ENCODE measurements around the gene GSTM2.
A peak's percentile ranks its signal among the peaks of the same experiment; 100 is the strongest.

Gene GSTM2

DNA sequence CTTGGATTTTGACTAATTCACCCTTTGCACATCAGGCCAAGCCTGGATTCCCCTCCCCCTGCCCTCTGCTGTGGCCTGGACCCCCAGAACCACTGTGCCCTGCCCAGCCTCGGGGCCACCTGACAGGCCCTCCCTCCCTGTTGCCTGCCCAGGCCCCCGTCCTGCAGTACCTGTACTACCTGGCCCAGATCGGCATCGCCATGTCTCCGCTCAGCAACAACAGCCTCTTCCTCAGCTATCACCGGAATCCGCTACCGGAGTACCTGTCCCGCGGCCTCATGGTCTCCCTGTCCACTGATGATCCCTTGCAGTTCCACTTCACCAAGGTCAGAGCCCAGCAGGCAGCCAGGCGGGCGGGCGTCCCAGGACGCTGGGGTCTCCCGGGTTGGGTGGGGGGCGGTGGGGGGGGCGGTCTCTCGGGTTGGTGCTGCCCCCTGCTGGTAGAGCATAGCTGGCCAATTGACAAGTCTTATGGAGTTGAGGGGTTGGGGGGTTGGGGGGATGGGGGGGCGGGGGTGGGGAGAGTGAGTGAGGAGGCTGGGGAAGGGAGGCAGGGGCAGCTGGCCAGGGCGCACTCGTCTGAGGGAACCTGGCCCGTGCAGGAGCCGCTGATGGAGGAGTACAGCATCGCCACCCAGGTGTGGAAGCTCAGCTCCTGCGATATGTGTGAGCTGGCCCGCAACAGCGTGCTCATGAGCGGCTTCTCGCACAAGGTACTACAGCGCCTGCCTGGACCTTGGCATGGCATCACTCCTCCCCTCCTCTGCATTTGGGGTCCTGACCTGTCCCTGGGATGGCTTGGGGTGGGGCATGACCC is 37.6 kb upstream of the GSTM2 start:
- DNase-seq, result no peak

DNA sequence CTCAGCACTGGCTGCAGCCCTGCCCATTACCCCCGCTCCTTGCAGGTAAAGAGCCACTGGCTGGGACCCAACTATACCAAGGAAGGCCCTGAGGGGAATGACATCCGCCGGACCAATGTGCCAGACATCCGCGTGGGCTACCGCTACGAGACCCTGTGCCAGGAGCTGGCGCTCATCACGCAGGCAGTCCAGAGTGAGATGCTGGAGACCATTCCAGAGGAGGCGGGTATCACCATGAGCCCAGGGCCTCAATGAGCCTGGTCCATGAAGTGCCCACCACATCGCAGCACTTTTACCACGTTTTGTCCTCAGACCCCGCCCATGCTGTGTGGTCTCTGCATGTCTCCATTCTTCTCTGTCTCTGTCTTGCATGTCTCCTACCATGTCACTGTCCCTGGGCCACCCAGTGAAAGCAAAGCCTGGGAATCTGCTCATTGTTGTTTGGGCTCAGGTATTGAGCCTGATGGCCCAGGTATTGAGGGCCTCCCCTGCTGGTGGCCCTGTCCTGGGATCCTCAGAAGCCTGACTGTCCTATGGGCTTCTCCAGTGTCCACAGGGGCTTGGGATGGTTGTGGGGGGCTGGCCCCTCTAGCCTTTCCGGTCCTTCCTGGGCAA is 36.9 kb upstream of the GSTM2 start:
- DNase-seq, result no peak

DNA sequence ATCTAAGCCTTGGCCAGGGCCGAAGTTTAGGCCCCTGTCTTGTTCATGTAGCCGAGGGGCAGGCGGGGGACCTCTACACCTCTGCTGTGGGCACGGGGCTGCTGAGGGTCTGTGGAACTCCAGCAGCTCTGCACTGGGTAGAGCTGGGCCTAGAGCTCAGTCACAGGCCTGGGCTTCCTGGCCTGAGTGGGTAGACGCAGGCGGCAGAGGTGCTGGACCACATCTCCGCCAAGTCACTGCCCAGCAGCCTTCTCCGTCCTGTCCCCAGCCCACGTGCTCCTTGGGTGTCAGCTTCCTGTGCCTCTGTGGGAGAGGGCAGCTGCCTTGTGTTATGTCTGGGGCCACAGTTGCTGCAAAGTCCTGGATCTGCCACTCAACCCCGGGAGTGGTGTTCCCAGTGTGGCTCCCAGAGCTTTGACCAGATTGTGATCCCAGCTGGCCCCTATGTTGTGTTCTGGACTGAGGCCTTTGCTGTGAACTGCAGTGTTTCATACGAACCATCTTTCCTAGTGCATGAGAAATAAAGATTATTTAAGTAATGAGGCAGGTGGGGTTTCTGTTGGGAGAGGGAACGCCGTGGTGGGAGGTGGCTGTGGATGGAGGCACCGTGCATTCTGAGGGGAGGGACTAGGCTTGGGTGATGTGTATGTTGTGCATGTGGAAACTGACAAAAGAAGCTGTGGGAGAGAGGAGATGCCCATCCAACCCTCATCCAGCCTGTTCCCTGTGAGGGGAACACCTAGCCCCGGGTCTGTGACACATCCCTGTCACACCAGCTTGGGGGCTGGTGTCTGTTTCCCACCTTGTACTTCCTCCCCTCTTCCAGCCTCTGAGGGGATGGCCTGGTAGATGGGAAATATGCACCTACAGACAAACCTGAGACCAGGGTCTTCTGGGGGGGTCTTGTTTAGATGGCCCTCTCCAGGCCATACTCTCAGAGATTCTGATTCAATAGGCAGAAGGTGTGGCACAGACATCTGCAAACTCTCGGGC is 36.0 kb upstream of the GSTM2 start:
- no peak for DNase-seq

DNA sequence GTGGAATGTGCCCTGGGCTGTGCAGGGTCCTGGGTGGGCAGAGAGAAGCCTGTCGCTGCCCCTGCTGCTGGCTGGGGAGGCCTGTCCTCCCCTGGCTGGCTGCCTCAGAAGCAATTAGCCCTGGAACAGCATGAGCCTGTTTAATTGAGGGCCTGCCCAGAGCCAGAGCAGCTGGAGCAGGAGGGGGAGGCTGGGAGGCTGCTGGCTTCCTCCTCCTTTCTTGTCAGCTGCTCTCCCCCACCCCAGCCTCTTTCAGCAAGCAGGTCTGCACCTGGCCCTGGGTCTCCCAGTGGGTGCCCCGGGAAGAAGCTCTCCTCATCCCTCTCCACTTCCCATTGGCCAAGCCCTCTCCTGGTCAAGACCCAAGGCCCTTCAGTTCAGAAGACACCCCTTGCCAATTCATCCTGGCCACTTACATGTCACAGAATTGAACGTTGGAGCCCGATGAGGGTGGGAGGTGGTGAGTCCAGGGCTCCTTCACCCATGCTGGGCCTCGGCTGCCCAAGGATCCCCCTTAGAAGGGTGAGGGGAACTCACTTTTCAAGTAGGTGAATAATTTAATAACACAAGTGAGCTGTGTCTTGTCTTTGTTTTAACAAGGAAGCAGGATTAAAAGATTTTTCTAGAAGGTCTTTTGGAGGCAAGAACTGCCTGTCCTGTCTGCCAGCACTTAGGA is 35.0 kb upstream of the GSTM2 start:
- peak; percentile 94 for DNase-seq

DNA sequence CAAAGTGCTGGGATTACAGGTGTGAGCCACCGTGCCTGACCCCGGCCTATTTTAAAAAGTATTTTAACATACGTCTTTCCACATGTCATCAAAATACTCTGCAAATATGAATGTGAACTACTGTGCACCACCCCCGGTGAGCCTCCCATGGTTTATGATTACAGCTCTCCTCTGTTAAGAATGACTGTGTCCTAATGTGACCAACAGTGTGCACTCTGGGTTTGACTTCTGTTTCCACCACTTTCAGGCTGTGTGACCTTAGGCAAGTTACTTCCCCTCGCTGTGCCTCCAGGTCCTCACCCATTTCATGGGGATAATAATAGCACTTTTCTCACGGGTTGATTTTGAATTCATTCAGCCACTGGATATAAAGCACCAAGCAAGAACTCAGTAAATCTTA is 33.6 kb upstream of the GSTM2 start:
- DNase-seq, result no peak

DNA sequence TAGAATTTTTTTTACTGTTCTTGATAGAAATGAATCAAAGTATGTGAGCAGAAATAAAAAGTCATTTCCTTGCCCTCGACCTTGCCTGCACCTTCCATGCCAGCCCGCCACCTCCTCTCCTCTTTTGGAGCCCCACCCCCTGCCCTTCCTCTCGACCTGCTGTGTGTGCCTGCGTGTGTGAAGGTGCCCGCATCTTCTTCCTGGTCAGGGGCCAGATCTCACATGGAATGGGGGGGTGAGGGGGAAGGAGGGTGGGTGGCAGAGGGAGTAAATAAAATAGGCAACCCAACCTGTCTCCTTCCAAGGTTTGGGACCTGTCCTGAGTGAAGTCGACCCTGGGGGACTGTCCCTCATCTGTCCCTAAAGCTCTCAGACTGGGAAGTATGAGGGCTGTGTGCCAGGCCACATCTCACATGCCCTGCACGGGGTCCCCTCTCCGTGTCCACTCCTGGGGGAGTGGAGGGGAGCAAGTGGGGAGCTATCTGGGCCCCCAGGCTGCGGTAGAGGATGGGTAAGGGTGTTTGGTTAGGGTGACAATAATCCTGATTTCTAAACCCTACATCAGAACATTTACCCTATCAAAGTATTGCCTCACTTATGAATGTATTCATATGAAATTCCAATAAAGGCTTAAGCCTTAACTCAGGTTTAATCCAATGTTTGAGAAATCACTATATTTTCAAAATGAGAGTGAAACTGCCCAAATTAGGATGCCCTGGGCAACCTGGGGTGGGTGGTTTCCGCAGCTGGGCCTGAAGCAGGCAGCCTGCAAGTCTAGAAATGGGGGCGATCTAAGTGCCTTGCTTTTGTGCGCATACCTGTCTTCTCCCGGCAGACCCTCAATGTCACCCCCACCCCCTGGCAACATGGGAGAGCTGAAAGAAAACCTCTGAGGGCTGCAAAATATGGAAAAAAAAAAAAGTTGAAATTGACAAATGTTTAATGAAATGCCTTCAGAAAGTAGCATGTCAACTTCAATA is 32.8 kb upstream of the GSTM2 start:
- DNase-seq, result no peak

DNA sequence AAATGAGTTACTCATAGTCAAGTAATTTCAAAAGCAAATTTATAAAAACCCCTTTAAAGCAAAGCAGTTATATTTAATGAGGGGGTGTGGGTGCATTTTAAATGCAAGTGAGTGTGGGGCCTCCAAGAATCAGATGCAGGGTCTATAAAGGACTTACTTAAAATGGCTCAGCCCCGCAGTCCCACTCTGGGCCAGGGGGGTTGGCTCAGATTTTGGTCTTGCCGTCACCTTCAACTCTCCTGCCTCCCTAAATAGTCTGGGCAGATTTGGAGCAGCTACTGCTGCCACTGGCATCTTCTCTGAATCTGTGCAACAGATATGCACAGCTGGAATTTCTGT is 32.0 kb upstream of the GSTM2 start:
- no peak for DNase-seq

DNA sequence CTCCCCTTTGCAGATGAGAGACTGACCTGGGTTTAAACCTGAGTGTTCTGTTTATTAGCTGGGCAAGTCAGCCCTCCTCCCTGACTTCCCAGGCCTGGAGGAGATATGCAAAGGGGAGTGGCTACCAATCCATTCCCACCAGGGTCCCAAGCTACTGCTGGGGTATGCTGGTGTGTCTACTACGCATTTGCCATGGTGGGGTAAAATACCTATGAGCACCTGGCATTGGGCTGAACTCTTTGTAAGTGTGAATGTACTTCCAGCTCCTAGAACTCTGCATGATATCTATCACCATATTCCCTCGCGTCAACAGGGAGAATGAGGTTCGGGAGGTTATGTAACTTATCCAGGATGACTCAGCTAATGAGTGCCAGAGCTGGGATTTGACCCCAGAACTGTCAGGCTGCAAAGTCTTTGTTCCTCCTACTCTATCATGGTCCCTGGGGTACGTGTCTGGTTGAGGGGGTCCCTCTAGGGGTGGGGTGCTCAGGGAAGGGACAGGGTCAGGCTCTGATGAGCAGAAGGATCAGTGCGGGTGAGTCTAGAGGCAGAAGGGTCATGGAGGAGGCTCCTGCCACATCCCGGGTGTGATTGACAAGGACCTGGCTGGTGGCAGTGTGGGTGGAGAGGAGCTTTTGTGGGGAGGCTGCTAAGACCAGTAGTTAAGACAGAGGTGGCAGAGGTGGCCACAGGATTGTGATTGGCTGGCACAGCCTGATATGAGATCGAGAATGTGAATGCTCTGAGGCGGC is 31.5 kb upstream of the GSTM2 start:
- DNase-seq, result no peak

DNA sequence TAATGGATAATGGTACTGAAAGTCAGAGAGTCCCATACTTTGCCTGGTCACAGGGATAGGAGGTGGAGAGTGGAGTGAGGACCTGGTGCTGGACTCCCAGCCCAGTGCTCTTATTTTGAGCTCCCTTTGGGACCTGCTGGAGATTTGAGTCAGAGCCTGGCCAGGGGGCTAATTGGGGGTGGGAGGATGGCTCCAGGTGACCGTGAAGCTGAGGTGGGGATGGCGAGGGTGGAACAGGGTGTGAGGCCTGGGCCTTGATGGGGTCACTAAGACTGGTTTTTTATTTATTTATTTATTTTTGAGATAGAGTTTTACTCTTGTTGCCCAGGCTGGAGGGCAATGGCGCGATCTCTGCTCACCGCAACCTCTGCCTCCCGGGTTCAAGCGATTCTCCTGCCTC is 30.4 kb upstream of the GSTM2 start:
- no peak for DNase-seq

DNA sequence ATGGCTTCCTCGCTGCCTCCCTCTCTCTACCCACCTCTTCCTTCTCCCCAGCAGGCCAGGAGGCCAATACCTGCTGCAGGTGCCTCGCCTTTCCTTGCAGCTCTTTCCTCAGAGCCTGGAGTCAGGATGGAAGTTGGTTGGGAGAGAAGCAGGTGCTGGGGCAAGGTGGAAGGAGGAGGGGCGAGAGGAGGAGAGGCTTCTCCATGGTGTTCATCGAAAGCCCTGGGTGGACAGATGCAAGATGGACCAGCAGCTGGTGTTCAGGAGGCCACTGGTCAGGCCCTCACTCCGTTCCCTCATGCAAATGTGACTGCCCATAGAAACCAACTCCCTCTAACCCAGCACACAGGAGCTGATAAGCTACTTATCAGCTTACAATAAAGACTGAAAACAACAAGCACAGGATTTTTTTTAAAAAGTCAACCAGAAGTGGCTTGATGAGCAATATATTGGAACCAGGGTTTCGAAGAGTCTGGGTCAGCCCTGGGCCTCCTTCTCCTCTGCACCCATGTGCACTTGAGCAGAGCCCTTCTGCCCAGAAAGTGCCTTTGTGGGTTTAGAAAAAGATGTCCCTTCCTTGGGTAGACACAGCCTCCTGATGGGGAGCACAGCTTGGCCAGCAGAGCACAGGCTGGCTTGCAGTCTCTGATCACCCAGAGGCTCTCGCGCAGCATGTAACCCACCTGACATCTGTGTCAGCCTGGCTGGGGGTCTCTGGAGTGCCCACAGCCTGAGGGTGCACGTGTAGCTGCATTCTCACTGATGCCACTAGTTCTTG is 28.6 kb upstream of the GSTM2 start:
- DNase-seq, result no peak

DNA sequence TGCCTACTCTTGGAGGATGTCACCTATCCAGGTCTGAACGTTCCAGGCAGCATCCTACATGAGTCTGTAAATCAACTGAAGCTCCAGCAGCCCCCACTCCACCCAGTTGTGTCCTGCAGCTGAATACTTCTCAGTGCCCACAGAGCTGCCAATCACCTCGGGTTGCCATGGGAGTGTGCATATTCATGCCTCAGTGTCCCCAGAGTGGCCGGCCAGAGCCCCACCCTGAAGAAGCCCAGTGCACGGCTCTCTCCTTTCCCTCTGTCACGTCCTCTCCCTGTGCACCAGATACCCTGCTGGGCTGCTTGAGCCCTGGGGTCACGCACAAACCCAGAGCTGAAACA is 28.0 kb upstream of the GSTM2 start:
- no peak for DNase-seq

DNA sequence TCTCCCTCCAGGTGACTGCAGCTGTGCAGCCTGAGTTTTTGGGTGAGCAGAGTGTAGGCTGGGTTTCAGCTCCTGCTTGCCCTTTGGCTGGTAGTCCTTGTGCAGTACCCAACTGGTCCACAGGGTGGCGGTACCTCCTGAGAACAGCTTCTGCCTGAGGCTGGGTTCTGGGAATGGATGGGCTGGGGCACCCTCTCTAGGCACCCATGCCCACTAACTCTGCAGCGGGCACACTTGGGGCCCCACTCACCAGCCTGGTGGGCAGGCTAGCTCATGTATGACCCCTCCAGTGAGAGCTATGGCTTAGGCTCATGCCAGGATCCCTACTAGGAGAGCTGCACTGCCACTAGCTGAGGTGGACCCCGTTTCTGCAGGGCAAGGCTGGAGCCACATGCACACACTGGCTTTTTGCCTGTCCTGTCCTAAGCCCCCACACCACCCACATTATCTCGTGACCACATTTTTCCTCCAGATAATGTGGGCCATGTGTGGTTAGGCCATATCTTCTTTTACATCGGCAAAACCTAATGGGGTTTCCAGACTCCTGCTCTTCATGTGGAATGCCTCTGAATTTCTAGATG is 27.5 kb upstream of the GSTM2 start:
- peak; percentile 45 for DNase-seq

DNA sequence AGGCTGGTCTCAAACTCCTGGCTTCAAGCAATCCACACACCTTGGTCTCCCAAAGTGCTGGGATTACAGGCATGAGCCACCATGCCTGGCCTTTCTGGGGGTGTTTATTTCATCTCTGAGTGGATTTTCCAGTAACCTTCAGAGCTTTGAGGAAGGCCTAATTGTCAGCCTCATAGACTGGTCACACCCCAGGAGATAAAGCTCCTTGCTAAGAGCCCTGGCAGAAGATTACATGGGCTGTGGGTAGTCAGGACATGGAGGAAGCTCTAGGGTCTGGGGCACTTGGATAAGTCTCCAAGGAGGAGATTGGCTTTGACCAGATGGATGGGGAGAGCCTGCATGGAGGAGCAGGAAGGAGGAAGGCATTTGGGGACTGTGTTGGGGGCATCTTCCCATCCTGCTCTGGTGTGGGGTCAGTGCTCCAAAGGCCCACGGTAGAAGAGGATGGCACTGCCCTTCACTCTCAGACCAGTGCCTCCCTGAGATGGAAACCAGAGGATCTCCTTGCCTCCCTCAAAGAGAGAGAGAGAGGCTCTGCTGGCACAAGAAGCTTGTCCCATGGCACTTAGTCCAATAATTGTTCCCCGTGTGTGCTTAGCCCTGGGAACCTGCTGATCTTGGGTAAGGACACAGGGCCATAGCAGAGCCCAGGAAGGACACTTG is 26.6 kb upstream of the GSTM2 start:
- DNase-seq, result no peak

DNA sequence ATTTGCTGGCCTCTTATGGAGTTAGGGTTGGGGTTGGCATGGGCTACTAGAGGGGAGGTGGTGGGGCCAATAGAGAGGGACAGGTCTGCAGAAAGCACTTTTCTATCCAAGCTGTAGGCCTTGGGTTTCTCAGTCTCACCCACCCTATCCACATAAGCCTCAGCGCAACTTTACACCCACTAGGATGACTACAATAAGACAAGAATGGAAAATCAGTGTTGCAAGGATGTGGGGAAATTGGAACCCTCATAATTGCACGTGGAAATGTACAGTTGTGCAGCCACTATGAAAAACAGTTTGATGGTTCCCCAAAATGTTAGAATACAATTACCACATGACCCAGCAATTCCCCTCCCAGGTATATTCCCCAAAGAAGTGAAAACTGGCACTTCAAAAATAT is 26.0 kb upstream of the GSTM2 start:
- no peak for DNase-seq

DNA sequence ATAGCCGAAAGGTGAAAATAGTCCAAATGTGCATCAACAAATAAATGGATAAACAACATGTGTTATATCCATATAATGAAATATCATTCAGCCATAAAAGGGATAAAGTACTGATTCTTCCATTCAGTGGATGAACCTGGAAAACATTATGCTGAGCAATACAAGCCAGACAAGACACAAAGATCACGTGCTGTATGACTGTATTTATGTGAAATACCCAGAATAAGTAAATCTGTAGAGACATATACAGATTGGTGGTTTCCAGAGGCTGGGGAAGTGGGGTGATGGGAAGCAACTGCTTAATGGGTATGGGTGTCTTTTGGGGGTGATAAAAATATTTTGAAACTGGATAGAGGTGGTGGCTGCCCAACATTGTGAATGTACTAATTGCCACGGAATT is 25.2 kb upstream of the GSTM2 start:
- DNase-seq, result no peak

DNA sequence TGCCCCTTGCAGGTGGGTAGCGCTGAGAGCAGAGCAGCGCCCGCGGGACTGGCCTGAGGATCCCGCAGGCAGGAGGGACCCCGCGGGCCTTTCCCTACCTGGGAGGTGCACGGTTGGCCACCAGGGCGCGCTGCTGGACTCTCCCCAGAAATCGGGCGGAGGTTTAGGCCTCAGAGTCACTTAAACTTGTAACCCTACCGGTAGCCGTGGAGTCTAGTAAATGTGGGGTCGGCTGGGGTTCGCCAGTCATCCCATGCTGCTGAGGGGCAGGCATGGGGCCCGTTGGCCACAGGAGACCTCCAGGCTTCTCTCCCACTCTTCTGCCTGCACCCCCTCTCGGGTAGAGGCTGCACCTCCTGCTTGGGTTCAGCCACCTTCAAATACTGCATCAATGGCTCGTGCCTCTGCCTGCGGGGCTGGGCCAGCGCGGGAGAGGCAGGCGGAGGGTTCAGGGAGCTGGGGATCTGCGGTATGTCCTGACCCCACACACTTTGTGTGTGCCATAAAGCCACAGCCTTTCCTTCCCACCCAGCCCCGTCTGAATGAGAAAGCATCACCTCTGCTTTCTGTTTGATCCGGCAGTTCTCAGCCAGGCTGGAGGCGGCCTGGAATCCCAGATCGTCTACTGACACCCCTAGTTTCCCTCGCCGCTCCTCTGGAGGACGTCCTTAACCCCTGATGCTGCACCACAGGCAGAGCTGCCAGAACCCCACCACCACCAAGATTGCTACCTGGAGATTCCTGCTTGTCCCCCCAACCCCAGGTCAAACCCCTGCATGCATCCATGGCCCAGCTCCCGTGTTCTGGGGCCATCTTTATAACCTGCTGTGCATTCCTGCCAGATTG is 24.2 kb upstream of the GSTM2 start:
- DNase-seq, result peak; percentile 57

DNA sequence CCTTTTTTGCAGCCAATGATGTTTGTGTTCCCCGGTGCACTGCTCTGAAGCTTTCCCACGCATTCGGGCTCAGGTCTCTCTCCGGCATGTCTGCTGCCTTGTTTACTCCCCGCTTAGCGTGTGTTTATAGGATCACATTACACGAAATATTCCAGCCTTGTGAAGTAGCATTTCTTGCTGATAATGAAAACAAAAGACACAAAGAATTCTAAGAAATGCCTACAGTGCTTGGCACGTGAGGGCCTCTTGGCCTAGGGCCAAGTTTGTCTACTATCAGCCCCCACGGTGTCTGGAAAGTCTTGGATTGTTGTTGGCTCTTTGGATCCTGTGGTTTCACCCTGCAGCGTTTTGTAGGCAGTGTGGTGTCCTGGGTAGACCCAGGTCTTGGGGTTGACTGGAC is 23.2 kb upstream of the GSTM2 start:
- DNase-seq, result no peak

DNA sequence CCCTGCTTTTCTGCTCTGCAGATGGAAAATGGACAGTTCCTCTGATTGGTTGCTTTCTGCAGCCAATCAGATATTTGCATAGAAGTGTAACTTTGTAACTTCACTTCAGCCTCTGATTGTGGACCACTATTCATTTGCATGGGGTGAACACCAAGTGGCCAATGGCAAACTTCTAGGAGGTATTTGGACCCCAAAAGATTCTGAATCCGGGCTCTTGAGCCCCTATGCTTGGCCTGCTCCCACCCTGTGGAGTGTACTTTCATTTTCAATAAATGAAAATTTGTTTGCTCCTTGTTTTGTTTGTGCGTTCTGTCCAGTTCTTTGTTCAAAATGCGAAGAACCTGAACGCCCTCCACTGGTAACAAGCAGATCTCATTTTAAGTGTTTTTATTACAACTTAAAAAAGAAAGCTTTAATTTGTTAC is 18.4 kb upstream of the GSTM2 start:
- peak; percentile 43 for DNase-seq

Data from NCI-H1092 treated with DMSO at 0.1 percent for 48 hours (cell line).